Measurements from ENCODE around the gene MUC2. TPM values are rescaled to one million over a fixed set of nuclear protein-coding genes. Genes with fewer than 3 reads are reported as not detected.

The MUC2 gene
- total RNA-seq, 6 experiments from 2014 or later: 0.24 TPM; not detected in 5

- Mint-ChIP-seq H3K36me3 (ENCODE audit: low read depth) (no peaks in the 10 kb centered on the region), H3K4me3 (no peak overlapping the region), H3K27me3 (ENCODE audit: insufficient read depth) (peaks cover 1% of the 10 kb centered on the region; the same call in 1 of the 2 replicates), H3K4me1 (ENCODE audit: low read depth) (no peaks in the 10 kb centered on the region), H3K9me3 (no peaks in the 10 kb centered on the region; the same call in 1 of the 2 replicates), H3K27ac (no peak overlapping the region)
- TF ChIP-seq CTCF (IDR thresholded peaks at IDR 0.05): no peak
- no peak for DNase-seq
Measured at GRCh38 chr11:1082728-1083620, 8.3 kb downstream of the MUC2 start.

GRCh38 chr11:1083621-1084551 is 9.2 kb downstream of the MUC2 start:
- Mint-ChIP-seq H3K27me3 (ENCODE audit: insufficient read depth) (peaks cover 1% of the 10 kb centered on the region; the same call in 1 of the 2 replicates), H3K4me3 (no peak overlapping the region), H3K36me3 (ENCODE audit: low read depth) (no peaks in the 10 kb centered on the region), H3K9me3 (no peaks in the 10 kb centered on the region; the same call in 1 of the 2 replicates), H3K4me1 (ENCODE audit: low read depth) (no peaks in the 10 kb centered on the region), H3K27ac (no peak overlapping the region)
- TF ChIP-seq CTCF (IDR thresholded peaks at IDR 0.05): no peak
- DNase-seq: no peak

- no peak overlapping the region for H3K27ac Mint-ChIP-seq
Measured at GRCh38 chr11:1084561-1085439, 10.1 kb downstream of the MUC2 start.

GRCh38 chr11:1085440-1086170 is 10.9 kb downstream of the MUC2 start:
- DNase-seq: no peak
- no peak for TF ChIP-seq CTCF (IDR thresholded peaks at IDR 0.05)
- Mint-ChIP-seq H3K4me3 (no peak overlapping the region), H3K27ac (no peak overlapping the region), H3K9me3 (no peaks in the 10 kb centered on the region; the same call in 1 of the 2 replicates), H3K36me3 (ENCODE audit: low read depth) (no peaks in the 10 kb centered on the region), H3K27me3 (ENCODE audit: insufficient read depth) (peaks cover 1% of the 10 kb centered on the region; the same call in 1 of the 2 replicates), H3K4me1 (ENCODE audit: low read depth) (no peaks in the 10 kb centered on the region)

More at GRCh38 chr11:1084561-1085439, 10.1 kb downstream of the MUC2 start:
- Mint-ChIP-seq H3K36me3 (ENCODE audit: low read depth) (no peaks in the 10 kb centered on the region), H3K4me3 (no peak overlapping the region), H3K4me1 (ENCODE audit: low read depth) (no peaks in the 10 kb centered on the region), H3K9me3 (no peaks in the 10 kb centered on the region; the same call in 1 of the 2 replicates), H3K27me3 (ENCODE audit: insufficient read depth) (peaks cover 1% of the 10 kb centered on the region; the same call in 1 of the 2 replicates)
- no peak for TF ChIP-seq CTCF (IDR thresholded peaks at IDR 0.05)
- DNase-seq: no peak

All from HFFc6 (cell line).